ENCODE measurements around the gene AMPD3. TPM values are rescaled to one million over a fixed set of nuclear protein-coding genes. Genes with fewer than 3 reads are reported as not detected.

AMPD3 gene
- total RNA-seq, 1 experiment from 2014 or later = 17.4 TPM

- POLR2A ChIA-PET (ENCODE audit: unreplicated experiment) = no interaction called here
Observed at GRCh38 chr11:10439351-10439750, 15.7 kb upstream of the AMPD3 start.

GRCh38 chr11:10439924-10440323, 15.1 kb upstream of the AMPD3 start:
- Histone ChIP-seq H2AFZ (no peak overlapping the region), H3K9me3 (ENCODE audit: insufficient read depth, low read depth) (no peaks in the 10 kb centered on the region), H4K20me1 (ENCODE audit: insufficient read depth) (no peaks in the 10 kb centered on the region), H3K4me1 (replicated peaks; ENCODE audit: insufficient read depth) (no peaks in the 10 kb centered on the region), H3K4me2 (no peak overlapping the region), H3K9me2 (ENCODE audit: insufficient read depth) (no peaks in the 10 kb centered on the region), H3K27me3 (ENCODE audit: insufficient read depth, low read depth) (no peaks in the 10 kb centered on the region), H3K4me3 (no peak overlapping the region), H3K27ac (no peak overlapping the region), H3K36me3 (ENCODE audit: low read depth) (no peaks in the 10 kb centered on the region), H3F3A (ENCODE audit: insufficient read depth, low read depth) (no peaks in the 10 kb centered on the region), H3K79me2 (ENCODE audit: low read depth) (no peaks in the 10 kb centered on the region)
- DNase-seq = no peak
- POLR2A ChIA-PET (ENCODE audit: unreplicated experiment) = interaction anchor here (0.7 kb wide), 1 partner anchor 11 kb away, joined by 8 read pairs; no protein-coding TSS in a partner anchor
- no peak for TF ChIP-seq CTCF (conservative IDR thresholded peaks at IDR 0.05)
- TF ChIP-seq EZH2 (IDR thresholded peaks at IDR 0.05; ENCODE audit: low read depth) = no peak
- CTCF ChIA-PET = no interaction called here
- intact Hi-C loops (cut with micrococcal nuclease; ENCODE audit: unreplicated experiment) = no loop called here
- BruUV-seq (replicated peaks) = no TSS peak

More at GRCh38 chr11:10439351-10439750, 15.7 kb upstream of the AMPD3 start:
- Histone ChIP-seq H3K4me1 (replicated peaks; ENCODE audit: insufficient read depth) (no peaks in the 10 kb centered on the region), H3K27me3 (ENCODE audit: insufficient read depth, low read depth) (no peaks in the 10 kb centered on the region), H3K4me2 (no peak overlapping the region), H3K4me3 (no peak overlapping the region), H3K9me3 (ENCODE audit: insufficient read depth, low read depth) (no peaks in the 10 kb centered on the region), H3K36me3 (ENCODE audit: low read depth) (no peaks in the 10 kb centered on the region), H3K79me2 (ENCODE audit: low read depth) (no peaks in the 10 kb centered on the region), H3K27ac (no peak overlapping the region), H4K20me1 (ENCODE audit: insufficient read depth) (no peaks in the 10 kb centered on the region), H3F3A (ENCODE audit: insufficient read depth, low read depth) (no peaks in the 10 kb centered on the region), H2AFZ (no peak overlapping the region), H3K9me2 (ENCODE audit: insufficient read depth) (no peaks in the 10 kb centered on the region)
- intact Hi-C loops (cut with micrococcal nuclease; ENCODE audit: unreplicated experiment) = no loop called here
- BruUV-seq (replicated peaks) = no TSS peak
- no peak for DNase-seq
- CTCF ChIA-PET = no interaction called here
- TF ChIP-seq CTCF (conservative IDR thresholded peaks at IDR 0.05) (no peak), EZH2 (IDR thresholded peaks at IDR 0.05; ENCODE audit: low read depth) (no peak)

GRCh38 chr11:10440401-10440800, 14.7 kb upstream of the AMPD3 start:
- Histone ChIP-seq H3K9me3 (ENCODE audit: insufficient read depth, low read depth) (no peaks in the 10 kb centered on the region), H3K9me2 (ENCODE audit: insufficient read depth) (no peaks in the 10 kb centered on the region), H3K4me1 (replicated peaks; ENCODE audit: insufficient read depth) (no peaks in the 10 kb centered on the region), H3K27me3 (ENCODE audit: insufficient read depth, low read depth) (no peaks in the 10 kb centered on the region), H3K4me2 (no peak overlapping the region), H4K20me1 (ENCODE audit: insufficient read depth) (no peaks in the 10 kb centered on the region), H2AFZ (no peak overlapping the region), H3K79me2 (ENCODE audit: low read depth) (no peaks in the 10 kb centered on the region), H3F3A (ENCODE audit: insufficient read depth, low read depth) (no peaks in the 10 kb centered on the region), H3K36me3 (ENCODE audit: low read depth) (no peaks in the 10 kb centered on the region), H3K4me3 (no peak overlapping the region), H3K27ac (no peak overlapping the region)
- no peak for DNase-seq
- TF ChIP-seq EZH2 (IDR thresholded peaks at IDR 0.05; ENCODE audit: low read depth) (no peak), CTCF (conservative IDR thresholded peaks at IDR 0.05) (no peak)
- BruUV-seq (replicated peaks) = no TSS peak
- ChIA-PET POLR2A (ENCODE audit: unreplicated experiment) (interaction anchor here (0.7 kb wide), 1 partner anchor 11 kb away, joined by 8 read pairs; no protein-coding TSS in a partner anchor), CTCF (no interaction called here)
- intact Hi-C loops (cut with micrococcal nuclease; ENCODE audit: unreplicated experiment) = no loop called here
